Prostate gland (tissue), 2 donors: Measurements from ENCODE around the gene ERCC4. TPM values are rescaled to one million over a fixed set of nuclear protein-coding genes. Genes with fewer than 3 reads are reported as not detected.

Experiments
- DNase-seq: peaks from one replicate; pipeline ENCODE4 v3.0.0-alpha.2; 2019; ENCODE audit warnings: low spot score
- H3K27ac ChIP-seq, 2 donors: fragments of 200-600 bp; sonication (generic); 2 replicates each; pipeline ENCODE4 v1.5.1; 2017 to 2019
- H3K27me3 ChIP-seq: fragments of 200-600 bp; sonication (generic); replicated peaks from 2 replicates; pipeline ENCODE4 v1.5.1; 2019; ENCODE audit not compliant: insufficient read depth
- H3K36me3 ChIP-seq, 2 donors: fragments of 200-600 bp; sonication (generic); 1 replicate in 1 of 2; 2 replicates in 1 of 2; pipeline versions ENCODE4 v1.5.1 to v1.8.1; 2017 to 2019
- H3K4me1 ChIP-seq: fragments of 200-600 bp; sonication (generic); replicated peaks from 2 replicates; pipeline ENCODE4 v1.5.1; 2019
- H3K4me3 ChIP-seq, 2 donors: fragments of 200-600 bp; sonication (generic); 2 replicates each; pipeline ENCODE4 v1.5.1; 2017 to 2019
- H3K9me3 ChIP-seq: fragments of 200-600 bp; sonication (generic); 2 replicates; pipeline ENCODE4 v1.5.1; 2017
- POLR2A ChIP-seq: fragments of 450-650 bp; IDR thresholded peaks from one replicate; pipeline ENCODE4 v1.6.1; 2016; ENCODE audit warnings: antibody characterized with exemption, mild to moderate bottlenecking
- POLR2AphosphoS5 ChIP-seq: sonication (generic); formaldehyde crosslinking; IDR thresholded peaks from one replicate; pipeline ENCODE4 v1.6.1; 2017; ENCODE audit warnings: antibody characterized with exemption
- WGBS: methylation state at CpG from one replicate; pipeline ENCODE4 v1.1.5; 2018; 5-methylcytosine and 5-hydroxymethylcytosine counted together
- intact Hi-C: fragments of 100-400 bp; cut with DNase I; formaldehyde crosslinking; loops from one replicate; pipeline ENCODE4 v1.14.2; 2022
- total RNA-seq, 2 donors: library from RNA; depleted of rRNA; stranded (reverse); fragments of >200 nt; gene quantifications; one replicate each; pipeline ENCODE4 v1.1.0, GENCODE V29; 2016
- TF ChIP-seq, protein P1 (sequence below), 4 experiments: fragments of 200-600 bp in 2 of 4; fragments of 450-650 bp in 2 of 4; sonication (generic) in 2 of 4; IDR thresholded peaks; 1 replicate in 3 of 4; 2 replicates in 1 of 4; pipeline ENCODE4 v1.5.1; 2016 to 2019; ENCODE audit warnings: antibody characterized with exemption in 4 of 4, mild to moderate bottlenecking in 2 of 4, moderate library complexity in 2 of 4

Gene ERCC4
- total RNA-seq, 2 donors from 2014 or later = 7.6 to 13.3 TPM

DNA sequence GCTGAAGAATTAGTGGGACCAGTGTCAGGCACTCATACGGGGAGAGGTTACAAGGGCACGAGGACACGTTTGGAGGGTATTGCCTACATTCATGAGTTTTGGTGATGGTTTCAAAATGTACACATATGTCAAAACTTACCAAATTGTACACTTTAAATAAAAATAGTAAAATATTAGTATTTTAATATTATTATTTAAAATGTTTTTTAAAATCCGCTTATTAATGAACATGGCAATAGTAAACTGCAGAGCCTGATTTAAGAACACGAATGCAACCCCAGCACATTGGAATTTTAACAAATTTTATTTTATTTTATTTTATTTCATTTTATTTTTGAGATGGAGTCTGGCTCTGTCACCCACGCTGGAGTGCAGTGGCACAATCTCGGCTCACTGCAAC lies 10.9 kb upstream of the ERCC4 start:
- H3K9me3 ChIP-seq = no peaks in the 10 kb centered on the region
- no peaks in the 10 kb centered on the region for H3K4me1 ChIP-seq
- TF ChIP-seq POLR2A (no peak), POLR2AphosphoS5 (no peak)
- TF ChIP-seq, protein P1, sequence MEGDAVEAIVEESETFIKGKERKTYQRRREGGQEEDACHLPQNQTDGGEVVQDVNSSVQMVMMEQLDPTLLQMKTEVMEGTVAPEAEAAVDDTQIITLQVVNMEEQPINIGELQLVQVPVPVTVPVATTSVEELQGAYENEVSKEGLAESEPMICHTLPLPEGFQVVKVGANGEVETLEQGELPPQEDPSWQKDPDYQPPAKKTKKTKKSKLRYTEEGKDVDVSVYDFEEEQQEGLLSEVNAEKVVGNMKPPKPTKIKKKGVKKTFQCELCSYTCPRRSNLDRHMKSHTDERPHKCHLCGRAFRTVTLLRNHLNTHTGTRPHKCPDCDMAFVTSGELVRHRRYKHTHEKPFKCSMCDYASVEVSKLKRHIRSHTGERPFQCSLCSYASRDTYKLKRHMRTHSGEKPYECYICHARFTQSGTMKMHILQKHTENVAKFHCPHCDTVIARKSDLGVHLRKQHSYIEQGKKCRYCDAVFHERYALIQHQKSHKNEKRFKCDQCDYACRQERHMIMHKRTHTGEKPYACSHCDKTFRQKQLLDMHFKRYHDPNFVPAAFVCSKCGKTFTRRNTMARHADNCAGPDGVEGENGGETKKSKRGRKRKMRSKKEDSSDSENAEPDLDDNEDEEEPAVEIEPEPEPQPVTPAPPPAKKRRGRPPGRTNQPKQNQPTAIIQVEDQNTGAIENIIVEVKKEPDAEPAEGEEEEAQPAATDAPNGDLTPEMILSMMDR (IDR thresholded peaks at IDR 0.05) = no peak
- no peak overlapping the region for H3K4me3 ChIP-seq
- WGBS = 88% methylated on average over 7 of the region's 7 CpGs
- DNase-seq = no peak
- no peaks in the 10 kb centered on the region for H3K36me3 ChIP-seq
- H3K27ac ChIP-seq = no peak overlapping the region
- H3K27me3 ChIP-seq = no peaks in the 10 kb centered on the region
- intact Hi-C loops = no loop called here

DNA sequence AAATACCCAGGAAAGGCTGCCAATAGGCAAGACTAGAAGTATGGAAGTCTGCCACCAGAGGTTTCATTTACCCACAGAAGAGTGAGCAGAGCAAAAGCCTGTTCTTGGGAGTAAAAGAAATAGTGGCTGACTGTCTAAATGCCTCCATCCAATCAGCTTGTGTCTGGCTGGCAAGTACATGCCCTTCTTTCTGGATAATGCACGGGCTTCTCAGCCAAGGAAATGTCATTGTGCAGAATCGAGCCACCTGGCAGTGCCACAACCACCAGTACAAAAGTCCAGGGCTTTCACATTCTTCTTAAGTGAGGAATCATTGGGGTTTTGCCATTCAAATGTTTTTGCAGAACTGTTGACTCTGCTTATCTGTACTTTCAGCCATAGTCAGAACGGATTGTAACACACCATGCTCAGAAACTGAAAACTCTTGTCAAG lies 10.1 kb upstream of the ERCC4 start:
- 11% methylated on average over 3 of the region's 3 CpGs for WGBS
- Histone ChIP-seq H3K9me3 (no peaks in the 10 kb centered on the region), H3K4me1 (no peaks in the 10 kb centered on the region), H3K27ac (peak overlapping the region; percentile 7 to 31), H3K4me3 (no peak overlapping the region), H3K27me3 (no peaks in the 10 kb centered on the region), H3K36me3 (no peaks in the 10 kb centered on the region)
- DNase-seq = peak; percentile 86
- TF ChIP-seq POLR2AphosphoS5 (peak; percentile 88), POLR2A (no peak)
- TF ChIP-seq, protein P1 (IDR thresholded peaks at IDR 0.05) = peak in 1 of 4 experiments; percentile 26
- intact Hi-C loops = no loop called here

- no peak overlapping the region for H3K27ac ChIP-seq
- 71% methylated on average over 1 of the region's 1 CpG for WGBS
- TF ChIP-seq POLR2A (no peak), POLR2AphosphoS5 (no peak)
- TF ChIP-seq, protein P1 (IDR thresholded peaks at IDR 0.05) = no peak
Measured at GRCh38 chr16:13911306-13911705, 8.6 kb upstream of the ERCC4 start.

GRCh38 chr16:13911871-13912270 lies 8.1 kb upstream of the ERCC4 start:
- H3K9me3 ChIP-seq = no peaks in the 10 kb centered on the region
- H3K27ac ChIP-seq = no peak overlapping the region
- DNase-seq = no peak
- TF ChIP-seq POLR2A (no peak), POLR2AphosphoS5 (no peak)
- TF ChIP-seq, protein P1 (IDR thresholded peaks at IDR 0.05) = no peak
- no peak overlapping the region for H3K4me3 ChIP-seq
- intact Hi-C loops = no loop called here
- no peaks in the 10 kb centered on the region for H3K27me3 ChIP-seq
- no peaks in the 10 kb centered on the region for H3K4me1 ChIP-seq
- H3K36me3 ChIP-seq = no peaks in the 10 kb centered on the region

More at GRCh38 chr16:13911306-13911705, 8.6 kb upstream of the ERCC4 start:
- no peaks in the 10 kb centered on the region for H3K4me1 ChIP-seq
- no peak for DNase-seq
- intact Hi-C loops = no loop called here
- H3K27me3 ChIP-seq = no peaks in the 10 kb centered on the region
- H3K9me3 ChIP-seq = no peaks in the 10 kb centered on the region
- no peaks in the 10 kb centered on the region for H3K36me3 ChIP-seq
- H3K4me3 ChIP-seq = no peak overlapping the region

DNA sequence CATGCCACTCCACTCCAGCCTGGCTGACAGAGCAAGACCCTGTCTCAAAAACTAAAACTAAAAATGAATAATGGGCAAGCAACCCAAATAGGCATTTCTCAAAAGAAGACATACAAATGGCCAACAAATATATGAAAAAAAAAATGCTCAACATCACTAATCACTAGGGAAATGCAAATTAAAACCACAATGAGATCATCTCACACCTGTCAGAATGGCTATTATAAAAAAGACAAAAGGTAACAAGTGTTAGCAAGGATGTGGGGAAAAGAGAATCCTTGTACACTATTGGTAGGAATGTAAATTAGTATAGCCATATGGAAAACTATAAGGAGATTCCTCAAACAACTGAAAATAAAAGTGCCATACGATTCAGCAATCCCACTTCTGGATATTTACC lies 7.1 kb upstream of the ERCC4 start:
- 77% methylated on average over 1 of the region's 1 CpG for WGBS
- no peak overlapping the region for H3K4me3 ChIP-seq
- no peak for DNase-seq
- no peak overlapping the region for H3K27ac ChIP-seq
- no peaks in the 10 kb centered on the region for H3K9me3 ChIP-seq
- H3K27me3 ChIP-seq = no peaks in the 10 kb centered on the region
- intact Hi-C loops = no loop called here
- H3K36me3 ChIP-seq = no peaks in the 10 kb centered on the region
- TF ChIP-seq, protein P1 (IDR thresholded peaks at IDR 0.05) = no peak
- no peak for TF ChIP-seq POLR2A
- no peak for TF ChIP-seq POLR2AphosphoS5
- H3K4me1 ChIP-seq = no peaks in the 10 kb centered on the region
